ENCODE data around the gene MSANTD1. TPM values are rescaled to one million over a fixed set of nuclear protein-coding genes. Genes with fewer than 3 reads are reported as not detected.

Gene MSANTD1
- total and polyA plus RNA-seq, 8 donors, result 0.31 to 5.8 (median 2.6) TPM; not detected in 2

DNA sequence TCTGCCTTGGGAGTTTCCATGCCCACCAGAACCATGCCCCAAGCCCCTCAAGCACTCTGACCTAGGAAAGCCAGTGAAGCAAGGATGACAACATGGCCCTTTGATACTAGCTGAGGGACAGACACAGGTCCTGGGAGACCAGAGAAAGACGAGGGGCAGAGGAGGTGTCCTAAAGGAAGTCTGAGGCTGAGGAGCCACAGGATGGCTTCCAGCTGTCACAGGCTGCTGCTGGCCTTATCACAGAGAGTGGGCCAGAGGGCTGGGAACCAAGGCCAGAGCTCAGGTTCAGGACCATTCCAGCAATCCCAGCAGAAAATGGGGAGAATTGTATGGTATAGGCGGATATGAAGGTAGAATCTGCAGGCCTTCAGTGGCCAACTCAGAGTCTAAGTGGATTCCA lies 31.7 kb upstream of the MSANTD1 start:
- no peaks in the 10 kb centered on the region for H3K4me1 ChIP-seq
- DNase-seq, result no peak
- no peak overlapping the region for H3K4me3 ChIP-seq
- no peaks in the 10 kb centered on the region for H3K9me3 ChIP-seq
- no peak overlapping the region for H3K27ac ChIP-seq
- H3K27me3 ChIP-seq, result no peaks in the 10 kb centered on the region
- intact Hi-C loops (cut with DNase I; ENCODE audit: low total_unique reads), result no loop called here
- peaks cover 89 to 98% (median 97%) of the 10 kb centered on the region in 4 donors for H3K36me3 ChIP-seq
- TF ChIP-seq, protein P1, sequence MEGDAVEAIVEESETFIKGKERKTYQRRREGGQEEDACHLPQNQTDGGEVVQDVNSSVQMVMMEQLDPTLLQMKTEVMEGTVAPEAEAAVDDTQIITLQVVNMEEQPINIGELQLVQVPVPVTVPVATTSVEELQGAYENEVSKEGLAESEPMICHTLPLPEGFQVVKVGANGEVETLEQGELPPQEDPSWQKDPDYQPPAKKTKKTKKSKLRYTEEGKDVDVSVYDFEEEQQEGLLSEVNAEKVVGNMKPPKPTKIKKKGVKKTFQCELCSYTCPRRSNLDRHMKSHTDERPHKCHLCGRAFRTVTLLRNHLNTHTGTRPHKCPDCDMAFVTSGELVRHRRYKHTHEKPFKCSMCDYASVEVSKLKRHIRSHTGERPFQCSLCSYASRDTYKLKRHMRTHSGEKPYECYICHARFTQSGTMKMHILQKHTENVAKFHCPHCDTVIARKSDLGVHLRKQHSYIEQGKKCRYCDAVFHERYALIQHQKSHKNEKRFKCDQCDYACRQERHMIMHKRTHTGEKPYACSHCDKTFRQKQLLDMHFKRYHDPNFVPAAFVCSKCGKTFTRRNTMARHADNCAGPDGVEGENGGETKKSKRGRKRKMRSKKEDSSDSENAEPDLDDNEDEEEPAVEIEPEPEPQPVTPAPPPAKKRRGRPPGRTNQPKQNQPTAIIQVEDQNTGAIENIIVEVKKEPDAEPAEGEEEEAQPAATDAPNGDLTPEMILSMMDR (IDR thresholded peaks at IDR 0.05), result no peak
- TF ChIP-seq POLR2AphosphoS5 (IDR thresholded peaks at IDR 0.05), result no peak
- TF ChIP-seq EP300 (IDR thresholded peaks at IDR 0.05), result no peak
- no peak for TF ChIP-seq POLR2A (IDR thresholded peaks at IDR 0.05)
- 87 to 100% (median 91%) methylated on average over 2 of the region's 2 CpGs for WGBS, 5 donors

DNA sequence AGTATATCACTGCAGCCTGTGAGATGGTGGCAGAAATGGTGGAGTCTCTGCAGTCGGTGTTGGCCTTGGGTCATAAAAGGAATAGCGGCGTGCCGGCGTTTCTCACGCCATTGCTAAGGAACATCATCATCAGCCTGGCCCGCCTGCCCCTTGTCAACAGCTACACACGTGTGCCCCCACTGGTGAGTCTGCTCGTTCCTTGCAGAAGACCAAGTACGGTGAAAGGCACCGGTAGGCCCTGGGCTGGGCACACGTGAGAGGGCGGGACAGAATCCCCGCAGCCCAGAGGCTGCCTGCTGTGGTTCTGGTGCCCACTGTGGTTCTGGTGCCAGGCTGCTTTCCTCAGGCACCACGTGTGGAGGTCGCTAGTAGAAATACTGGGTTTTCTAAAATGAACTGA lies 31.2 kb upstream of the MSANTD1 start:
- H3K36me3 ChIP-seq, result peaks cover 88 to 98% (median 97%) of the 10 kb centered on the region in 4 donors
- intact Hi-C loops (cut with DNase I; ENCODE audit: low total_unique reads), result no loop called here
- no peak overlapping the region for H3K27ac ChIP-seq
- DNase-seq, result no peak
- H3K9me3 ChIP-seq, result no peaks in the 10 kb centered on the region
- no peaks in the 10 kb centered on the region for H3K27me3 ChIP-seq
- no peak overlapping the region for H3K4me3 ChIP-seq
- WGBS, 5 donors, result 95 to 97% (median 96%) methylated on average over 15 to 16 of the region's 16 CpGs
- no peaks in the 10 kb centered on the region for H3K4me1 ChIP-seq
- TF ChIP-seq EP300 (IDR thresholded peaks at IDR 0.05) (no peak), POLR2A (IDR thresholded peaks at IDR 0.05) (no peak), POLR2AphosphoS5 (IDR thresholded peaks at IDR 0.05) (no peak)
- TF ChIP-seq, protein P1 (IDR thresholded peaks at IDR 0.05), result no peak

DNA sequence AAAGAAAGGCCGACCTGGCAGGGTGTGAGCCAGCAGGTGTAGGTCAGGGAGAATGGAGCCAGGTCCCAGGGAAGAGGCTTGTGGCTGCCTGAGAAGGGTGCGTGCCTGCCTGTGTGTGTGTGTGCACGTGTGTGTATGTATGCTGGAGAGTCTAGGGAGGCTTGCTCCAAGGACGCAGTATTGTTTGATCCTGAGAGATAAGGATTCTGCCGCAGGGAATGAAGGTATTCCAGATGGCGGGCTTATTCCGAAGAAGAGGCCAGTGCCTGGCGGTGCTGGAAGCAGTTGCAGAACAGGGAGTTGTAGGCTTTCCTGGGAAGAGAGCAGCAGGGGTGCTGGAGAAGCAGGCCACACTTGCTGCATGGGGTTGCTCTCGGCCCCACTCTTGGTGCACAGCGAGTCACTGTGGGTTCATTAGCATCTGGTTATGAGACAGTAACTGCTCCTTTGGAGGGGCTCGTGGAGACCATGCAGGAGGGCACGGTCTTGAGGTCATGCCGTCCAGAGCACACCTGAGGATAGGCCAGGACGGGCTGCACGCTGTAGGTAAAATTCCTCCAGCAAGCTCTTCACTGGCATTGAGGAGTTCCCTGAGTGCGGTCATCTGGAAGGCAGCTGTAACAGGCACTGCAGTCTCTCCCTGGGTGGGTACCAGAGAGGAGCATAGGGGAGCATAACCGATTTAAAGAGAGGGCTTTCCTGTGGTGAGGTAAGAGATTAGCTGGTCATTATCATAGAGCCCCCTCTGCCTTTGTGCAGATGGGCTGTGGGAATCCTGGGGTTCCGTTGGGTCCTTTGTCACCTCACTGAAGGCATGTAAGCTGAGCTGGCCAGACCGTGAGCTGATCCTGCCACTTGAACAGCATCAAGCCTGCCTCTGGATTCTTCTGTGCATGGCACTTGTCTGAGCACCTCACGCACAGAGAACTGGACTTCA lies 29.9 kb upstream of the MSANTD1 start:
- no peak for DNase-seq
- Histone ChIP-seq H3K4me1 (no peaks in the 10 kb centered on the region), H3K4me3 (no peak overlapping the region), H3K36me3 (peaks cover 85 to 98% (median 97%) of the 10 kb centered on the region in 4 donors), H3K9me3 (no peaks in the 10 kb centered on the region), H3K27ac (no peak overlapping the region), H3K27me3 (no peaks in the 10 kb centered on the region)
- TF ChIP-seq, protein P1 (IDR thresholded peaks at IDR 0.05), result no peak
- TF ChIP-seq POLR2AphosphoS5 (IDR thresholded peaks at IDR 0.05) (no peak), POLR2A (IDR thresholded peaks at IDR 0.05) (no peak), EP300 (IDR thresholded peaks at IDR 0.05) (no peak)
- intact Hi-C loops (cut with DNase I; ENCODE audit: low total_unique reads), result no loop called here
- 92 to 96% (median 93%) methylated on average over 17 to 20 of the region's 20 CpGs for WGBS, 5 donors

DNA sequence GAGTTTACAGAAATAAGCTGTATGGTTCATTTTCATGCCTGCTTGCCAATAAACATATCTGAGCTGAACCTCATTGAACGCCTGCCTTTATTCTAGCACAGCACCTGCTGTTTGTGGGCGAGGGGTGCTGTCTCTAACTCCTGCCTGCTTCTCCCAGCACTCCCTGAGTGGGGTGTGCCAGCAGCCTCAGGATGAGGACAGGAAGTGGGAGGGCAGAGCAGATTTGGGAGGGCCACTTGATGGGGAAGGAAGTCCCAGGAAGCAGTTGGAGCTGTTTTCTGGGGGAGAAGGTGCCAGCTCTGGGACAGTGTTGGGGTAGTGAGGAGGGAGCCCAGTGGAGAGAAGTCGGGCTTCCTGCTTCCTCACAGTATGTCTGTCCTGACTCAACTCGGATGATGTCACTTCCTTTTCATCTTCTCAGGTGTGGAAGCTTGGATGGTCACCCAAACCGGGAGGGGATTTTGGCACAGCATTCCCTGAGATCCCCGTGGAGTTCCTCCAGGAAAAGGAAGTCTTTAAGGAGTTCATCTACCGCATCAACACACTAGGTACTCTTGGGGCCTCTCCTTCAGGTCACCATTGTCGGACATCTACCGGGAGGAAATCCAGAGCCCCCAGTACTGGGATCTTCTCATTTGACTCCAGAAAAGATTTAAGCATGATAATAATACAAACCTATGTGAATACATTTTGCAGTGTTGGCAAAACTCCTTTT lies 29.0 kb upstream of the MSANTD1 start:
- DNase-seq, result no peak
- no peak for TF ChIP-seq POLR2AphosphoS5 (IDR thresholded peaks at IDR 0.05)
- TF ChIP-seq EP300 (IDR thresholded peaks at IDR 0.05), result no peak
- no peak for TF ChIP-seq POLR2A (IDR thresholded peaks at IDR 0.05)
- TF ChIP-seq, protein P1 (IDR thresholded peaks at IDR 0.05), result no peak
- Histone ChIP-seq H3K27me3 (no peaks in the 10 kb centered on the region), H3K4me3 (no peak overlapping the region), H3K36me3 (peaks cover 84 to 98% (median 98%) of the 10 kb centered on the region in 4 donors), H3K9me3 (no peaks in the 10 kb centered on the region), H3K27ac (no peak overlapping the region), H3K4me1 (peaks cover 0 to under 1% (median 0%) of the 10 kb centered on the region in 4 donors)
- intact Hi-C loops (cut with DNase I; ENCODE audit: low total_unique reads), result no loop called here
- WGBS, 5 donors, result 75 to 87% (median 83%) methylated on average over 9 of the region's 9 CpGs
